HEK293 (cell line): ENCODE data around the gene HOXC5.

Experiments used
- CTCF ChIA-PET: fragments of 350-600 bp; formaldehyde crosslinking; extraction: SDS; loops from one replicate; lab custom pipeline; 2021; ENCODE audit warnings: antibody characterized with exemption; lab: Yijun Ruan, JAX
- POLR2A ChIA-PET: fragments of 300-600 bp; formaldehyde crosslinking; extraction: SDS; loops from one replicate; lab custom pipeline; 2020; ENCODE audit warnings: antibody characterized with exemption, inconsistent platforms; lab: Yijun Ruan, JAX
- H3K27ac ChIP-seq: fragments of 200-500 bp; sonication (Bioruptor generic); 2 replicates; pipeline ENCODE4 v1.5.1; 2014; ENCODE audit warnings: low read depth, low read length, control low read depth, inconsistent platforms; ENCODE audit errors: extremely low read depth
- H3K36me3 ChIP-seq, 2 experiments: fragments of 200-500 bp in 1 of 2; sonication (Bioruptor generic) in 1 of 2; 1 replicate in 1 of 2; 2 replicates in 1 of 2; pipeline ENCODE4 v1.5.1; 2014 to 2017; ENCODE audit warnings: inconsistent platforms in 2 of 2, low read length in 2 of 2; ENCODE audit not compliant: control insufficient read depth in 2 of 2, insufficient read depth in 1 of 2
- H3K4me1 ChIP-seq: fragments of 200-500 bp; sonication (Bioruptor generic); 2 replicates; pipeline ENCODE4 v1.5.1; 2014; ENCODE audit warnings: mild to moderate bottlenecking, low read length, inconsistent platforms; ENCODE audit not compliant: control insufficient read depth, insufficient read depth
- H3K4me3 ChIP-seq: 2 replicates; pipeline ENCODE4 v1.5.1; 2011; ENCODE audit warnings: low read depth, mild to moderate bottlenecking, control low read depth, low read length, moderate library complexity
- H3K9me3 ChIP-seq: fragments of 200-500 bp; sonication (Bioruptor generic); 2 replicates; pipeline ENCODE4 v1.5.1; 2014; ENCODE audit warnings: low read depth, low read length, inconsistent platforms; ENCODE audit not compliant: control insufficient read depth, insufficient read depth
- BCL11B ChIP-seq: fragments of 450-650 bp; formaldehyde crosslinking; IDR thresholded peaks from 2 replicates; pipeline ENCODE4 v1.5.1; 2016; ENCODE audit warnings: low read depth, missing biosample characterization, missing genetic modification characterization
- EGR2 ChIP-seq: fragments of 450-650 bp; formaldehyde crosslinking; IDR thresholded peaks from 2 replicates; pipeline ENCODE4 v1.5.1; 2016; ENCODE audit warnings: low read depth, missing biosample characterization, missing genetic modification characterization
- FEZF1 ChIP-seq: fragments of 450-650 bp; formaldehyde crosslinking; IDR thresholded peaks from 2 replicates; pipeline ENCODE4 v1.5.1; 2016; ENCODE audit warnings: missing biosample characterization, missing genetic modification characterization
- IKZF3 ChIP-seq: fragments of 450-650 bp; IDR thresholded peaks from 2 replicates; pipeline ENCODE4 v1.5.0; 2018; ENCODE audit warnings: missing biosample characterization, mild to moderate bottlenecking, missing genetic modification characterization, moderate library complexity
- KLF10 ChIP-seq: fragments of 450-650 bp; IDR thresholded peaks from 2 replicates; pipeline ENCODE4 v1.5.1; 2018; ENCODE audit warnings: missing biosample characterization, mild to moderate bottlenecking, missing genetic modification characterization
- KLF17 ChIP-seq: fragments of 450-650 bp; formaldehyde crosslinking; IDR thresholded peaks from 2 replicates; pipeline ENCODE4 v1.5.1; 2016; ENCODE audit warnings: missing biosample characterization, missing genetic modification characterization
- KLF8 ChIP-seq: fragments of 450-650 bp; formaldehyde crosslinking; IDR thresholded peaks from 2 replicates; pipeline ENCODE4 v1.5.1; 2016; ENCODE audit warnings: missing biosample characterization, missing genetic modification characterization
- OSR2 ChIP-seq: fragments of 450-650 bp; formaldehyde crosslinking; IDR thresholded peaks from 2 replicates; pipeline ENCODE4 v1.5.1; 2016; ENCODE audit warnings: missing biosample characterization, missing genetic modification characterization
- PATZ1 ChIP-seq: fragments of 450-650 bp; formaldehyde crosslinking; IDR thresholded peaks from 2 replicates; pipeline ENCODE4 v1.5.1; 2016; ENCODE audit warnings: missing biosample characterization, missing genetic modification characterization
- ZBTB20 ChIP-seq: fragments of 450-650 bp; formaldehyde crosslinking; IDR thresholded peaks from 2 replicates; pipeline ENCODE4 v1.5.1; 2016; ENCODE audit warnings: missing biosample characterization, missing genetic modification characterization
- ZBTB44 ChIP-seq: fragments of 450-650 bp; IDR thresholded peaks from 2 replicates; pipeline ENCODE4 v1.5.1; 2018; ENCODE audit warnings: missing biosample characterization, mild to moderate bottlenecking, missing genetic modification characterization
- ZFP37 ChIP-seq: fragments of 450-650 bp; formaldehyde crosslinking; IDR thresholded peaks from 2 replicates; pipeline ENCODE4 v1.5.1; 2016; ENCODE audit warnings: missing biosample characterization, missing genetic modification characterization
- ZNF175 ChIP-seq: fragments of 450-650 bp; formaldehyde crosslinking; IDR thresholded peaks from 2 replicates; pipeline ENCODE4 v1.5.1; 2016; ENCODE audit warnings: missing biosample characterization, missing genetic modification characterization
- ZNF18 ChIP-seq: fragments of 450-650 bp; formaldehyde crosslinking; IDR thresholded peaks from 2 replicates; pipeline ENCODE4 v1.5.1; 2016; ENCODE audit warnings: missing biosample characterization, missing genetic modification characterization
- ZNF2 ChIP-seq: fragments of 450-650 bp; formaldehyde crosslinking; IDR thresholded peaks from 2 replicates; pipeline ENCODE4 v1.5.1; 2016; ENCODE audit warnings: missing biosample characterization, missing genetic modification characterization
- ZNF335 ChIP-seq: fragments of 450-650 bp; formaldehyde crosslinking; conservative IDR thresholded peaks from 2 replicates; pipeline ENCODE4 v1.5.1; 2016; ENCODE audit warnings: missing biosample characterization, missing genetic modification characterization
- ZNF398 ChIP-seq: fragments of 450-650 bp; formaldehyde crosslinking; IDR thresholded peaks from 2 replicates; pipeline ENCODE4 v1.5.1; 2017; ENCODE audit warnings: missing biosample characterization, missing genetic modification characterization
- ZNF423 ChIP-seq: fragments of 450-650 bp; formaldehyde crosslinking; IDR thresholded peaks from 2 replicates; pipeline ENCODE4 v1.5.1; 2016; ENCODE audit warnings: missing biosample characterization, missing genetic modification characterization
- ZNF549 ChIP-seq: fragments of 450-650 bp; IDR thresholded peaks from 2 replicates; pipeline ENCODE4 v1.5.1; 2018; ENCODE audit warnings: missing biosample characterization, missing genetic modification characterization, mild to moderate bottlenecking, inconsistent platforms, moderate library complexity
- ZNF560 ChIP-seq: fragments of 450-650 bp; formaldehyde crosslinking; IDR thresholded peaks from 2 replicates; pipeline ENCODE4 v1.5.1; 2017; ENCODE audit warnings: missing biosample characterization, missing genetic modification characterization, borderline replicate concordance
- ZNF629 ChIP-seq: fragments of 450-650 bp; formaldehyde crosslinking; IDR thresholded peaks from 2 replicates; pipeline ENCODE4 v1.5.1; 2017; ENCODE audit warnings: missing biosample characterization, missing genetic modification characterization
- ZNF692 ChIP-seq: fragments of 450-650 bp; formaldehyde crosslinking; IDR thresholded peaks from 2 replicates; pipeline ENCODE4 v1.5.1; 2016; ENCODE audit warnings: missing biosample characterization, missing genetic modification characterization
- ZSCAN30 ChIP-seq: fragments of 450-650 bp; IDR thresholded peaks from 2 replicates; pipeline ENCODE4 v1.5.1; 2018; ENCODE audit warnings: missing biosample characterization, mild to moderate bottlenecking, missing genetic modification characterization, moderate library complexity
- TF ChIP-seq, protein P1 (sequence below): fragments of 450-650 bp; formaldehyde crosslinking; IDR thresholded peaks from 2 replicates; pipeline ENCODE4 v1.5.1; 2017; ENCODE audit warnings: missing biosample characterization, missing genetic modification characterization

The HOXC5 gene

DNA sequence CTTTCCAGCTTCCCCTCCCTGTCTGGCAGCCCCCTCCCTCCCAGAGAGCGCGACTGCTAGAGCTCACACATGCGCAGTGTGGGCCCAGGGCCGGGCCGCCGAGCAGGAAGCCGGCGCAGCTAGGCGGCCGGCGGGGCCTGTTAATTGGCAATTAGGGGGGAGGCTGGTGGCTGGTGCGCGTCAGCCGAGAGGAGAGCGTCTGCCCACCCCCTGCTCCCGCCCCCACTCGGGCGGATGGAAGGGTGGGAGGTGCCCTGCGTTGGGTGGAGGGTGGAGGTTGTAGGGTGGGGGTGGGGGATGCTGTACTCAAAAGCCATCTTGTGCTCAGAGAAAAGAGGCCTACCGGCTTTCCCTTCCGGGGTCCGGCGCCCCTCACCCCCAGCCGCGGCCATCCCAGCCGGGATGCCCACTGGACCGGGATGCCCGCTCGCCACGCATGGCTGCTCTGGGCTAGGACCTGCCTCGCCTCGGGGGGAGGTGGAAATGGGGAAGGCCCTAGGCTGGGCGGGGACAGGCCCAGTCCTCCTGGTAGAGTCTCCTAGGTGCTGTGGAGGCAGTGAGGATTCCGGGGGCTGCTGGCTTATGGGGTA lies 14.9 kb upstream of the HOXC5 start (continued):
- TF ChIP-seq ZNF335 (peak; percentile 64), ZNF2 (tag by site-specific recombination) (peak; percentile 61; the same call in 1 of the 2 replicates), ZNF629 (tag by site-specific recombination) (peak; percentile 22; the same call in 1 of the 2 replicates), FEZF1 (tag by site-specific recombination) (peak; percentile 30; the same call in 1 of the 2 replicates), OSR2 (peak; percentile 90)
- TF ChIP-seq, all 188 proteins: peak for 64

DNA sequence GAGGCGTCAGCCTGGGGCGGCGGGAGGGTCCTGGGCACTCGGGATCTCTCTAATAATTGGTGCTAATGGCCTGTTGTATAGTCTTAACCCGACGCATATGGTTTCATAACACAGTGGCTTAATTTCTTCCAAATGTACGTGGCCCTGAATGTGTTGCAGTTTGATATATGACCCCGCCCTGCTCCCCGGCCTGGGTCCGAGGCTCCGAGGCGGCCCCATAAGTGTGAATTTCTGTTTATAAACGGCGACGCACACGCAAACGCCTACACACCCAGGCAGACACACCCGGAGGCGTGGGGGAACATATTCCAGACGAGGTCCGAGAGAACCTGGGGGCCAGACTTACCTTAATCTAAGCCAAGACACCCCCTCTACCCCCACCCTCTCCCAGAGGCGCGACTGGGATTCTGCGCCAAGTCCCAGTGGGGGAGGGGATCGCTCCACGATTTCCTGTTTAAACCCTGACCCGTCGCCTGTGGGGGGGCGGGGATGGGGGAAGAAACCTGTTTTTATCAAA lies 14.3 kb upstream of the HOXC5 start:
- Histone ChIP-seq H3K36me3 (no peaks in the 10 kb centered on the region), H3K27ac (peak overlapping the region; percentile 100), H3K4me3 (peak overlapping the region; percentile 81), H3K9me3 (no peaks in the 10 kb centered on the region), H3K4me1 (peaks cover 54% of the 10 kb centered on the region)
- POLR2A ChIA-PET, result interaction anchor here (1.0 kb wide), 1 partner anchor 107 kb away, joined by 3 read pairs; no protein-coding TSS in a partner anchor
- CTCF ChIA-PET, result interaction anchor here (1.8 kb wide), 1 partner anchor 34 kb away, joined by 4 read pairs; the partner anchor contains the start of gene HOXC10
- TF ChIP-seq, protein P1, sequence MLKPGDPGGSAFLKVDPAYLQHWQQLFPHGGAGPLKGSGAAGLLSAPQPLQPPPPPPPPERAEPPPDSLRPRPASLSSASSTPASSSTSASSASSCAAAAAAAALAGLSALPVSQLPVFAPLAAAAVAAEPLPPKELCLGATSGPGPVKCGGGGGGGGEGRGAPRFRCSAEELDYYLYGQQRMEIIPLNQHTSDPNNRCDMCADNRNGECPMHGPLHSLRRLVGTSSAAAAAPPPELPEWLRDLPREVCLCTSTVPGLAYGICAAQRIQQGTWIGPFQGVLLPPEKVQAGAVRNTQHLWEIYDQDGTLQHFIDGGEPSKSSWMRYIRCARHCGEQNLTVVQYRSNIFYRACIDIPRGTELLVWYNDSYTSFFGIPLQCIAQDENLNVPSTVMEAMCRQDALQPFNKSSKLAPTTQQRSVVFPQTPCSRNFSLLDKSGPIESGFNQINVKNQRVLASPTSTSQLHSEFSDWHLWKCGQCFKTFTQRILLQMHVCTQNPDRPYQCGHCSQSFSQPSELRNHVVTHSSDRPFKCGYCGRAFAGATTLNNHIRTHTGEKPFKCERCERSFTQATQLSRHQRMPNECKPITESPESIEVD (tag by site-specific recombination), result peak; percentile 83
- TF ChIP-seq ZFP37 (tag by site-specific recombination) (0 out of 2 replicates have a peak, but pooled peaks have one; percentile 6), EGR2 (tag by site-specific recombination) (peak; percentile 85), KLF8 (tag by site-specific recombination) (peak; percentile 4; the same call in 1 of the 2 replicates), KLF10 (tag by site-specific recombination) (peak; percentile 15; the same call in 1 of the 2 replicates), ZBTB44 (tag by site-specific recombination) (0 out of 2 replicates have a peak, but pooled peaks have one; percentile 21), ZNF423 (0 out of 2 replicates have a peak, but pooled peaks have one; percentile 19), ZBTB20 (tag by site-specific recombination) (peak; percentile 33; the same call in 1 of the 2 replicates), ZNF549 (tag by site-specific recombination) (no peak), KLF17 (tag by site-specific recombination) (peak; percentile 57), ZNF398 (peak; percentile 70), ZNF692 (tag by site-specific recombination) (peak; percentile 88), ZNF175 (tag by site-specific recombination) (no peak), IKZF3 (peak; percentile 96), ZSCAN30 (tag by site-specific recombination) (peak; percentile 48; the same call in 1 of the 2 replicates), ZNF560 (tag by site-specific recombination) (no peak), ZNF18 (tag by site-specific recombination) (peak; percentile 90), BCL11B (tag by site-specific recombination) (peak; percentile 22; the same call in 1 of the 2 replicates), PATZ1 (tag by site-specific recombination) (peak; percentile 19; the same call in 1 of the 2 replicates)
